Head of caudate nucleus (tissue), 42 donors: ENCODE results near the gene APOE.
A peak's percentile ranks its signal among the peaks of the same experiment; 100 is the strongest.
"Not testable (repeated sequence)": the region's sequence is repeated elsewhere in the genome, so short reads cannot be mapped to it uniquely, and the experiment has no call there.

Source experiments
- DNase-seq, 42 donors: peaks; one replicate each; pipeline versions ENCODE4 v3.0.0 to v3.0.0-alpha.2; 2020 to 2021; ENCODE audit warnings: mixed read lengths in 7 of 42
- intact Hi-C: fragments of 100-400 bp; cut with DNase I; formaldehyde crosslinking; loops from one replicate; pipeline ENCODE4 v1.15.0; 2022

The APOE gene

GRCh38 chr19:44882619-44883397, 22.8 kb upstream of the APOE start:
- intact Hi-C loops, DNase-seq: not testable (repeated sequence)

GRCh38 chr19:44883922-44884321, 21.7 kb upstream of the APOE start:
- no peak for DNase-seq
- intact Hi-C loops: no loop called here

GRCh38 chr19:44884566-44884965, 21.0 kb upstream of the APOE start:
- no peak for DNase-seq
- intact Hi-C loops: no loop called here

- intact Hi-C loops: no loop called here
- DNase-seq: no peak
Measured at GRCh38 chr19:44886141-44886540, 19.5 kb upstream of the APOE start.

GRCh38 chr19:44887648-44888047, 17.9 kb upstream of the APOE start:
- intact Hi-C loops: no loop called here
- no peak for DNase-seq

GRCh38 chr19:44888335-44888734, 17.3 kb upstream of the APOE start:
- intact Hi-C loops: not testable (repeated sequence)

GRCh38 chr19:44889830-44890365, 15.7 kb upstream of the APOE start:
- DNase-seq: peak in 1 of 42 donors; percentile 42
- intact Hi-C loops: loop anchor here (5.0 kb wide), 1 partner anchor 287 kb away; the partner anchor contains the start of genes BLOC1S3 and TRAPPC6A

More at GRCh38 chr19:44888335-44888734, 17.3 kb upstream of the APOE start:
- DNase-seq: not testable (repeated sequence)

- intact Hi-C loops: loop anchor here (5.0 kb wide), 1 partner anchor 287 kb away; the partner anchor contains the start of genes BLOC1S3 and TRAPPC6A
- peak in 38 of 42 donors; percentile 98 to 100 (median 100) for DNase-seq
Measured at GRCh38 chr19:44890366-44891015, 15.1 kb upstream of the APOE start.

GRCh38 chr19:44891016-44891882, 14.3 kb upstream of the APOE start, which contains the start of gene TOMM40:
TOMM40 (plus strand) TSS chr19:44891254; CDS start chr19:44891416, 162 bp downstream.
- intact Hi-C loops: loop anchor here (5.0 kb wide), 1 partner anchor 286 kb away; the partner anchor contains the start of genes BLOC1S3 and TRAPPC6A
- peak in 17 of 42 donors; percentile 98 to 100 (median 99) for DNase-seq

GRCh38 chr19:44892932-44893331, 12.7 kb upstream of the APOE start:
- no peak for DNase-seq
- intact Hi-C loops: loop anchor here (5.0 kb wide), 1 partner anchor 284 kb away; the partner anchor contains the start of genes BLOC1S3 and TRAPPC6A

- intact Hi-C loops: loop anchor here (5.0 kb wide), 1 partner anchor 284 kb away; the partner anchor contains the start of genes BLOC1S3 and TRAPPC6A
- no peak for DNase-seq
Measured at GRCh38 chr19:44893332-44894051, 12.1 kb upstream of the APOE start.

GRCh38 chr19:44894052-44894400, 11.6 kb upstream of the APOE start:
- no peak for DNase-seq
- intact Hi-C loops: loop anchor here (5.0 kb wide), 1 partner anchor 283 kb away; the partner anchor contains the start of genes BLOC1S3 and TRAPPC6A

GRCh38 chr19:44894946-44895345, 10.7 kb upstream of the APOE start:
- intact Hi-C loops: loop anchor here (5.0 kb wide), 1 partner anchor 282 kb away; the partner anchor contains the start of genes BLOC1S3 and TRAPPC6A

GRCh38 chr19:44897835-44898234, 7.8 kb upstream of the APOE start:
- intact Hi-C loops: no loop called here

More at GRCh38 chr19:44894946-44895345, 10.7 kb upstream of the APOE start:
- no peak for DNase-seq

GRCh38 chr19:44900328-44901244, 5.0 kb upstream of the APOE start:
- DNase-seq: no peak
- intact Hi-C loops: loop anchor here (5.0 to 10.0 kb wide), 2 partner anchors 52 to 154 kb away; no protein-coding TSS in a partner anchor

More at GRCh38 chr19:44897835-44898234, 7.8 kb upstream of the APOE start:
- no peak for DNase-seq

GRCh38 chr19:44903216-44903601, 2.4 kb upstream of the APOE start:
- DNase-seq: no peak
- intact Hi-C loops: loop anchor here (5.0 to 10.0 kb wide), 2 partner anchors 49 to 152 kb away; no protein-coding TSS in a partner anchor
